Thyroid gland (tissue), 4 donors: ENCODE measurements around the gene MAFG.

Source experiments
- POLR2A ChIP-seq, 2 donors: fragments of 450-650 bp; IDR thresholded peaks; one replicate each; pipeline ENCODE4 v1.6.1; 2017; ENCODE audit warnings: antibody characterized with exemption in 2 of 2, mild to moderate bottlenecking in 2 of 2, moderate library complexity in 1 of 2
- TF ChIP-seq, protein P1 (sequence below), 6 experiments: fragments of 200-600 bp in 3 of 6; fragments of 450-650 bp in 3 of 6; sonication (generic) in 3 of 6; IDR thresholded peaks; one replicate each; pipeline ENCODE4 v1.5.1; 2016 to 2019; ENCODE audit warnings: antibody characterized with exemption in 6 of 6, mild to moderate bottlenecking in 2 of 6, inconsistent platforms in 1 of 6, moderate library complexity in 1 of 6

- TF ChIP-seq, protein P1, sequence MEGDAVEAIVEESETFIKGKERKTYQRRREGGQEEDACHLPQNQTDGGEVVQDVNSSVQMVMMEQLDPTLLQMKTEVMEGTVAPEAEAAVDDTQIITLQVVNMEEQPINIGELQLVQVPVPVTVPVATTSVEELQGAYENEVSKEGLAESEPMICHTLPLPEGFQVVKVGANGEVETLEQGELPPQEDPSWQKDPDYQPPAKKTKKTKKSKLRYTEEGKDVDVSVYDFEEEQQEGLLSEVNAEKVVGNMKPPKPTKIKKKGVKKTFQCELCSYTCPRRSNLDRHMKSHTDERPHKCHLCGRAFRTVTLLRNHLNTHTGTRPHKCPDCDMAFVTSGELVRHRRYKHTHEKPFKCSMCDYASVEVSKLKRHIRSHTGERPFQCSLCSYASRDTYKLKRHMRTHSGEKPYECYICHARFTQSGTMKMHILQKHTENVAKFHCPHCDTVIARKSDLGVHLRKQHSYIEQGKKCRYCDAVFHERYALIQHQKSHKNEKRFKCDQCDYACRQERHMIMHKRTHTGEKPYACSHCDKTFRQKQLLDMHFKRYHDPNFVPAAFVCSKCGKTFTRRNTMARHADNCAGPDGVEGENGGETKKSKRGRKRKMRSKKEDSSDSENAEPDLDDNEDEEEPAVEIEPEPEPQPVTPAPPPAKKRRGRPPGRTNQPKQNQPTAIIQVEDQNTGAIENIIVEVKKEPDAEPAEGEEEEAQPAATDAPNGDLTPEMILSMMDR (IDR thresholded peaks at IDR 0.05), result no peak
- TF ChIP-seq POLR2A (IDR thresholded peaks at IDR 0.05), result no peak
Measured at GRCh38 chr17:81877569-81877968, 50.0 kb downstream of the MAFG start.
